Ureter (tissue), 1 donor: ENCODE results near the gene GIT2. TPM values are rescaled to one million over a fixed set of nuclear protein-coding genes. Genes with fewer than 3 reads are reported as not detected.

Experiments
- DNase-seq: peaks from one replicate; pipeline ENCODE4 v3.0.0-alpha.2; 2020; ENCODE audit warnings: low spot score
- total RNA-seq: library from RNA; stranded (reverse); gene quantifications from one replicate; pipeline ENCODE4 v1.2.4, GENCODE V29; 2023
- donor health status: DM: yes; HTN: yes; CAD: no.

Gene GIT2
- total RNA-seq, 1 donor from 2014 or later = 55.5 TPM

DNA sequence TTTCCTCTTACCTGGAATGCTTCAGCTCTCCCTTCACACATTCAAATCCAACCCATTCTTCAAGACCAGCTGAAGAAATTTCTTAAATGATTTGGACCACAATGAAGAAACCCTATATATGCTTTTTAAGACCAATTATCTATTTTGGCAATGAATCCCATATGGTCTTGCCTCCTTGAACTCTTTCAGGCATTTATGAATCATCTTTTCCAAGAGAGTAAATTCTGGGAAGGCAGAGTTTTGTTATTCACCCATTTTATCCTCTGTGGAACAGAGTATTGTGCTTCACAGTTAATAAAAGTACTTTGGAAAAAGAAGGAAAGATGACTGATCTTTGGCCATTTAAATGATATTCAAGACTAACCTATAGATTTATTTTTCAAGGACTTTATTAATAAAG lies 14.0 kb downstream of the GIT2 start:
- DNase-seq = no peak

DNA sequence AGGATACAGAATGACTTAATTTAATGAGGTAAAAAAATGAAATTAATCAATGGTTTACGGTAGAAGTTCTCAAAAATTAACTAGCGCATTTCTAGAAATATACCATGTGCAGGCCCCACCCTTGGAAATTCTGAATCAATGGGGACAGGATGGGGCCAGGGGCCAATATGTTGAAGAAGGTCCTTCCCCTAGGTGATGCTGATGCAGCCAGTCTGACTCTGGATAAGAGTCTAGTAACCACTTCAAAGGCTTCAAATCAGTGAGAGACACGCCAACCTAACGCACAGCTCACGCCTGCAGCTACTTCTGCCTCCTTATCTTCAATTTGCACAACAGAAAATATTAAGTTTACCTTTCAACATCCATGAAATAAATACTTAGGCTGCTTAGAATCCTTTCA lies 14.9 kb downstream of the GIT2 start:
- no peak for DNase-seq

DNA sequence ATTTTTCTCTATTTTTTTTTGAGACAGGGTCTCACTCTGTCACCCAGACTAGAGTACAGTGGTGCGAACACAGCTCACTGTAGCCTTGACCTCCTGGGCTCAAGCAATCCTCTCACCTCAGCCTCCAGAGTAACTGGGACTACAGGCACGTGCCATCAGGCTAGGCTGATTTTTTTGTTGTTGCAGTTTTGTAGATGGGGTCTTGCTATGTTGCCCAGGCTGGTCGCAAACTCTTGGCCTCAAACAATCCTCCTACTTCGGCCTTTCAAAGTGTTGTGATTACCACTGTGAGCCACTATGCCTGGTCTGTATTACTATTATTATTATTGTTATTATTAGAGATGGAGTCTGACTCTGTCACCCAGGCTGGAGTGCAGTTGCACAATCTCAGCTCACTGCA lies 23.3 kb downstream of the GIT2 start:
- DNase-seq = no peak

DNA sequence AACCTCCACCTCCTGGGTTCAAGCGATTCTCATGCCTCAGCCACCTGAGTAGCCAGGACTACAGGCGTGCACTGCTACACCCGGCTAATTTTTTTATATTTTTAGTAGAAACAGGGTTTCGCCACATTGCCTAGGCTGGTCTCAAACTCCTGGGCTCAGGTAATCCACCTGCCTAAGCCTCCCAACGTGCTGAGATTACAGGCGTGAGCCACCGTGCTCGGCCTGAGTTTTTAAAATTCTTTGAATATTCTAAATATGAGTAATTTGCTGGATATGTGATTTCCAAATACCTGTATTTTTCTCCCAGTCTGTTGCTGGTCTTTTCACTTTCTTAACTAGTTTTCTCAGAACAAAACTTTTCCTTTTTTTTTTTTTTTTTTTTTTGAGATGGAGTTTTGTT lies 27.4 kb downstream of the GIT2 start:
- no peak for DNase-seq

- DNase-seq = no peak
These were observed 28.1 kb downstream of the GIT2 start for GRCh38 chr12:109968032-109968420.

DNA sequence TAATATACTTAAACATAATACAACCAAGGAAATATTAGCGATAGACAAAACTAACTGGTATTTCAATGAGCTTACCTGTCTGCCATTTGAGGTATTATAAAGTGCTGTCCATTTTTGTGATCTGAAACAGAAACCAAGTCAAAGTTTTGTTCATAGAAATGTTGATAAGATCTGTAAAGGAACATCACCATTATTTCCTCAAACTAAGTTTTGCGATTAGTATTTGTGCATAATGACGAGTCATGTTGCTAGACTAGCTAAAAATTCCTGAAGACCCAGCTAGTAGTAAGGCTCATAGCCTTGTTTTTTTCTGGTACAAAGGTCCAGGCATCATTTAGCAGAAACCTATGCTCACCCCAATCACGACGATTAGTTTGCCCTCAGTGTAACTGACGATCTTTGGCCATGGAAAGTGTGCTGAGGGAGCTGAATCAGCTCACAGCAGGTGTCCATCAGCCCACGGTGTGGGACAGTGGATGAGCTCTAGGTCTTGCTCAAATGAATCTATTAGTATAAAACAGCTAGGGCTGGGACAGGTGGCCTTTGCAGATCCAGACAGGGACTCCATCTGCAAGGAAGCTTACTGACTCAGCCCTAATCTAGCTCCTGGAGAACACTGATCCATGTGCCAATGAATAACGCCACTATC lies 28.7 kb downstream of the GIT2 start:
- DNase-seq = no peak

- no peak for DNase-seq
These were observed 29.6 kb downstream of the GIT2 start for GRCh38 chr12:109966546-109966945.

DNA sequence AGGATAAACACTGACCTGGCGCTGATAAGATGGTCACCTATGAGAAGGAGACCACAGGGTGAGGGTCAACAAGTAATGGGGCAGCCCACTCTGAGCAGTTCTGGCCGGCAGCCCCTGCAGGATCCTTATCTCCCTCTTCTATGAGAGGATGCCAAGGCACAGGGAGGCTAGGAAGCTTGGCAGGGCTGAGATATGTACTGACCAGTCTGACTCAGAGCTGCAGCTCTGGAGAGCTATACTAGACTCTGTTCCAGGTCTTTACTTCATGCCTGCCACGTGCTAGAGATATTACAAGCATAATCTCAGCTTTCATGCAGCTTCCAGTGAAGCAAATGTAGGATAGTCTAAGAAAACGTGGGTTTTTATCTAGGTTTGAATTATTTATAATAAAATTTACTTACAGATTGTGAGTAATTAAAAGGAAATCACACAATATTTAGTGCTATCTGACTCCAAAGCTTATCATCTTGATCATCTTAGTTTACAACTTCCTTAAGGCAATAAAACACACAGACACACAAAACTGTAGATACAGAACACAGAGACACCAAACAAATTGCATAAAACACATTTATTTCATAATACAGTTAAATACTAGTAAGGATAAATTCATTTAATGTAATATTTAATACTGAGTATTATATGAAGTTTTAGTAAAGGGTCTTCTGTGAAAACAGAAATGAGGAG lies 32.3 kb downstream of the GIT2 start:
- peak; percentile 59 for DNase-seq

- DNase-seq = no peak
These were observed 32.8 kb downstream of the GIT2 start for GRCh38 chr12:109963330-109963729.

DNA sequence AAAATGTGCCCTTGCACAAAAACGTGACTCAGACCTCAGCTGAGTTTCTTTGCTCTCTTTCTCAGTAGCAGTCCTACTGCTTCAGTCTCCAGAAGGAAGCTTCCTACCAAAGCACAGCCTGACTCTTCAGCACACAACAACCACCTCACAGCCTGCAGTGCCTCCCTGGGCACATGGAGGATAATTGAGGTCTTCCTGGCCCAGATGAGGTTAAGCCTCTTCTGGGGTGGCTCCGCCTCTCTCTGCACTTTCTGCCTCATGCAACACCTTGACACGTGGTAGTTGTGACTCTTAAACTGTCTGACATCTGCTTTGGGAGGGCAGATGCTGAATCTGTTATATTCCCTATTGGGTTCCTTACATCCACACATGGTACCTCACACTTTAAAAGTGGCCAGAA lies 33.8 kb downstream of the GIT2 start:
- no peak for DNase-seq

DNA sequence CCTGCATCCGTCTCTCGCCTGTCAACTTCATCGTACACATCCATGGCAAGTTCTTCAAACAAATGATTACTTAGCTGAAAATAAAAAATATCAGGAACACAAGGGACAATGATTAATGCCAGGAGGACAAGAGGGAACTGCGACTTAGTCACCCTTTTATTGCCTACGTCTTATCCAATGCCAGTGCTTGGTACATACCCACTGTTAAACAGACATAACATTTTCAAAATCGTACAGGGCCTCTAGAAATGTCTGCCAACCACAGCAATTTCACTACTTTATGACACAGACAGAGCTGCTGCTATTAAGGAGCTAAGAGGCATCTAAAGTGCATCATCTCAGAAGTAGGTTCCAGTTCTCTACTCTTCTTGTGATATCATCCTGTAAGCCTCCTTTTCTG lies 34.6 kb downstream of the GIT2 start:
- no peak for DNase-seq

GRCh38 chr12:109961201-109961600 lies 35.0 kb downstream of the GIT2 start:
- no peak for DNase-seq

GRCh38 chr12:109959411-109960093 lies 36.6 kb downstream of the GIT2 start:
- no peak for DNase-seq

- DNase-seq = no peak
These were observed 37.8 kb downstream of the GIT2 start for GRCh38 chr12:109958374-109958773.

- no peak for DNase-seq
These were observed 42.5 kb downstream of the GIT2 start for GRCh38 chr12:109953656-109954055.

DNA sequence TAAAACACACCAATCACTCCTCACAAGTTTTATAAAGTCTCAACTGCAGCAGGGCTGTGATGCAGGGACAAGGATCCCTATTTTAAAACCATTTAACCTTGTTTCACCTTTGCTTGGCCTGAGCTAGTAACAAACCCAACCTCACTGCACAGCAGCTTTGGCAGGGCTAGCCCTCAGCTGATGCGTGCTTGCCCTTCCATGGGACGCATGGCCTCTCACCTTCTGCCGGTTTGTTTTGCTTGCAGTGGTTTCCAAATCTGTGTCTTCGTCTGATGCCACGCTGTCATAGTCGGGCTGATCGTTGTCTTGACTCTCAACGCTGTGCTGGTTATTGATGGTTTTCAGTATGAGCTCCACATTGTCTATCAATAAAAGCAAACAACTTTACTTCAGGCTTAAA lies 43.3 kb downstream of the GIT2 start:
- no peak for DNase-seq

- no peak for DNase-seq
These were observed 43.9 kb downstream of the GIT2 start for GRCh38 chr12:109952160-109952858.

- no peak for DNase-seq
These were observed 44.4 kb downstream of the GIT2 start for GRCh38 chr12:109951751-109952150.

- DNase-seq = no peak
These were observed 45.0 kb downstream of the GIT2 start for GRCh38 chr12:109951136-109951535.

DNA sequence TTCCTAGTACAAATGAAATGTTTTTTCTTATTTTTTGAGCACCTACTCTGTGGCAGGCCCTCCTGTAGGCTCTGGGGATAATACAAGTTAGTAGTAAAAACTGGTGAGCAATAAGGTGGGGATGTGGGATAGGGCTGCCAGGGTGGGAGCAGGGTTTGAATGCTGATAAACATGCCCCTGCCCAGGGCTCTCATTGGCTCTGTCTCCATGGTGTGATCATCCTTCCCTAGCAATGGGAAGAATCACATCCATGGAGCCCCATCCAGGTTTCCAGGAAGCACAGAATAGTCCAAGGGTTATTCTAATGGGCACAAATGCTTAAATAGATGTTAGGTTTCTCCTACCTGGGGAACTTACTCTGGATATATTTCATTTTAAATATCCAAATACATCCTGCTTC lies 45.5 kb downstream of the GIT2 start:
- no peak for DNase-seq

DNA sequence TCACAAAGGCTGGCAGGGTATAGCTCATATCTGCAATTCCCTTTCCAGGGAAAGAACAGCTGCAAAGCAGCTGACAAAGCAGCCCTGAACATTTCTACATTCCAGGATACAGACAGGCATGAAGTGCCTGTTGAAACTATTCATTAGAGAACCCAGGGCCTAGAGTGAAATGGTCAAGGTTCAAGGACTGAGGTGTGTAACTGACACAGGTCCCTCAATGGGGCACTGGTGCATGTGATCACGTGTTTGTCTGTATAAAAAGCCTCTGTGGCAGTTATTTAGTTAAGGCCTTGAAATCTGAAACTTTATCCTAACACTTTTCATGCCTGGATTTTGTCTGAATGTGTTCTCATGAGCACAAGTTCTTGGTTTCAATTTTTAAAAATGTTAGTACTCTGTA lies 47.1 kb downstream of the GIT2 start:
- no peak for DNase-seq

DNA sequence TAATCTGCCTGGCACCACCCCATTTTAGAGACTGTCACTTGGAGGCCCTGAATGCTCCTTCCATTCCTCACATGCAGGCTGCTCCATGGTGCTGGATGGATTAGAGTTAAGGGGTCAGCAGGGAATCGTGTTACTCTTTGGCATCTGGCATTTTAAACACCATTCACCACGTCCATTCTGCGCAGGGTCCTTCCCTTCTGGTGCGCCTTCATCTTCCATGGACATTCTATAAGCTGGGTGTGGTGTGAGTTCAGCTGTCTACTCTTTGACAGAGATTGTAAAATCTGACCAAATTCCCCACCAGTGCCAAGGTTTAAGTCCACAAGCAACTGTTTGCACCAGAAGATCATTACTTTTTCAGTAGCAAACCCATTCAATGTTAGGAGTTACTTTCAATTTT lies 47.8 kb downstream of the GIT2 start:
- DNase-seq = no peak

DNA sequence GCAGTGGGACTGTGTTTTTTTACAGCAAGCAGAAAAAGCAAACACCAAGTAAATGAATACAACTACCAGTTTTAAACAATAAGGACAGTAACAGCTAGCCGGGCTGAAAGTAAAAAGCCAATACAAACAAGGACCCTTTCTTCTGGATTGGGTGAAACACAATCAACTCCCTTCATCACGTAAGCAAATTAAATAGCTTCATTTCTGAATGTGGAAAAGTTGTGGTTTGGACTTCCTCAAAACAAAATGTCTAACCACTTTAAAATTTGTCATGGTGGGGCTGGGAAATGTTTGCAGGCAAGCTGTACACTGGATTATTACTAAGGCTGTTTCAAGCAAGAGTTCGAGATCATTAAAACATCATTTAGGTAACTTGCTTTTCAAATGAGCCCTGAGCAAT lies 48.6 kb downstream of the GIT2 start:
- DNase-seq = no peak
